Measurements from ENCODE around the gene DIP2A.
A peak's percentile ranks its signal among the peaks of the same experiment; 100 is the strongest.
"Not testable (repeated sequence)": the region's sequence is repeated elsewhere in the genome, so short reads cannot be mapped to it uniquely, and the experiment has no call there.

The DIP2A gene

GRCh38 chr21:46482846-46483231, 24.1 kb downstream of the DIP2A start:
- no peak for DNase-seq

- no peak for DNase-seq
These were observed 24.9 kb downstream of the DIP2A start for GRCh38 chr21:46483300-46484295.

- no peak for DNase-seq
These were observed 27.9 kb downstream of the DIP2A start for GRCh38 chr21:46486481-46487126.

GRCh38 chr21:46489162-46489663, 30.5 kb downstream of the DIP2A start:
- no peak for DNase-seq

- no peak for DNase-seq
These were observed 31.1 kb downstream of the DIP2A start for GRCh38 chr21:46489800-46490199.

- no peak for DNase-seq
These were observed 32.9 kb downstream of the DIP2A start for GRCh38 chr21:46491553-46491952.

GRCh38 chr21:46492851-46493250, 34.2 kb downstream of the DIP2A start:
- no peak for DNase-seq

- no peak for DNase-seq
These were observed 35.1 kb downstream of the DIP2A start for GRCh38 chr21:46493828-46494227.

GRCh38 chr21:46498335-46499050, 39.8 kb downstream of the DIP2A start:
- no peak for DNase-seq

GRCh38 chr21:46500224-46500861, 41.7 kb downstream of the DIP2A start:
- no peak for DNase-seq

GRCh38 chr21:46503922-46504550, 45.3 kb downstream of the DIP2A start:
- no peak for DNase-seq

GRCh38 chr21:46504666-46505065, 46.0 kb downstream of the DIP2A start:
- no peak for DNase-seq

- DNase-seq: no peak
These were observed 48.9 kb downstream of the DIP2A start for GRCh38 chr21:46507562-46507961.

GRCh38 chr21:46509741-46510502, 51.2 kb downstream of the DIP2A start:
- DNase-seq: no peak

GRCh38 chr21:46515109-46515508, 56.4 kb downstream of the DIP2A start:
- peak; percentile 70 for DNase-seq

GRCh38 chr21:46516068-46516467, 57.4 kb downstream of the DIP2A start:
- DNase-seq: no peak

- peak; percentile 26 for DNase-seq
These were observed 58.7 kb downstream of the DIP2A start for GRCh38 chr21:46517361-46517760.

GRCh38 chr21:46518983-46519583, 60.4 kb downstream of the DIP2A start:
- no peak for DNase-seq

GRCh38 chr21:46527393-46527792, 68.7 kb downstream of the DIP2A start:
- DNase-seq: not testable (repeated sequence)

- no peak for DNase-seq
These were observed 69.1 kb downstream of the DIP2A start for GRCh38 chr21:46527801-46528200.

- no peak for DNase-seq
These were observed 73.4 kb downstream of the DIP2A start for GRCh38 chr21:46532080-46532479.
